ENCODE measurements around the gene PAOX. TPM values are rescaled to one million over a fixed set of nuclear protein-coding genes. Genes with fewer than 3 reads are reported as not detected.

Gene PAOX
- total and polyA plus RNA-seq, 2 donors from 2014 or later = 7.0 to 14.4 TPM

- no peak overlapping the region for H3K4me3 ChIP-seq (ENCODE audit: low read length in 3 of 3)
- no peak overlapping the region for H3K27ac ChIP-seq (ENCODE audit: low read depth in 2 of 2, low read length in 2 of 2)
- peaks cover 0 to 4% (median 0%) of the 10 kb centered on the region in 3 donors for H3K4me1 ChIP-seq (ENCODE audit: control insufficient read depth in 2 of 3, insufficient read depth in 2 of 3, low read depth in 1 of 3, low read length in 3 of 3)
- DNase-seq (peak in 2 of 5 donors; percentile 75 to 78), FAIRE-seq (no peak)
- no peaks in the 10 kb centered on the region for H3K36me3 ChIP-seq (ENCODE audit: control insufficient read depth in 2 of 3, insufficient read depth in 3 of 3, low read length in 3 of 3)
- H3K9ac ChIP-seq (ENCODE audit: low read length in 3 of 3) = no peak overlapping the region
- H3K9me3 ChIP-seq (ENCODE audit: control insufficient read depth in 2 of 3, insufficient read depth in 1 of 3, low read length in 3 of 3) = no peaks in the 10 kb centered on the region
- intact Hi-C loops (cut with DNase I) = no loop called here
- H3K27me3 ChIP-seq (ENCODE audit: control insufficient read depth, insufficient read depth, low read length) = peaks cover 26% of the 10 kb centered on the region
- no peak for TF ChIP-seq CTCF (IDR thresholded peaks at IDR 0.05; ENCODE audit: borderline replicate concordance, extremely low read depth, insufficient read depth)
Measured at GRCh38 chr10:133334503-133335245, 44.4 kb upstream of the PAOX start.

GRCh38 chr10:133335246-133336117, 43.6 kb upstream of the PAOX start:
- intact Hi-C loops (cut with DNase I) = no loop called here
- H3K27me3 ChIP-seq (ENCODE audit: control insufficient read depth, insufficient read depth, low read length) = peaks cover 26% of the 10 kb centered on the region
- no peak overlapping the region for H3K4me3 ChIP-seq (ENCODE audit: low read length in 3 of 3)

GRCh38 chr10:133336118-133336576, 42.9 kb upstream of the PAOX start:
- FAIRE-seq = no peak
- no peak overlapping the region for H3K27ac ChIP-seq (ENCODE audit: low read depth in 2 of 2, low read length in 2 of 2)
- peaks cover 26% of the 10 kb centered on the region for H3K27me3 ChIP-seq (ENCODE audit: control insufficient read depth, insufficient read depth, low read length)
- no peak for TF ChIP-seq CTCF (IDR thresholded peaks at IDR 0.05; ENCODE audit: borderline replicate concordance, extremely low read depth, insufficient read depth)
- H3K9me3 ChIP-seq (ENCODE audit: control insufficient read depth in 2 of 3, insufficient read depth in 1 of 3, low read length in 3 of 3) = no peaks in the 10 kb centered on the region
- peaks cover 0 to 4% (median 0%) of the 10 kb centered on the region in 3 donors for H3K4me1 ChIP-seq (ENCODE audit: control insufficient read depth in 2 of 3, insufficient read depth in 2 of 3, low read depth in 1 of 3, low read length in 3 of 3)
- no peaks in the 10 kb centered on the region for H3K36me3 ChIP-seq (ENCODE audit: control insufficient read depth in 2 of 3, insufficient read depth in 3 of 3, low read length in 3 of 3)
- peak in 1 of 5 donors; percentile 72 for DNase-seq
- no peak overlapping the region for H3K4me3 ChIP-seq (ENCODE audit: low read length in 3 of 3)
- intact Hi-C loops (cut with DNase I) = no loop called here
- H3K9ac ChIP-seq (ENCODE audit: low read length in 3 of 3) = no peak overlapping the region

More at GRCh38 chr10:133335246-133336117, 43.6 kb upstream of the PAOX start:
- Histone ChIP-seq H3K9me3 (ENCODE audit: control insufficient read depth in 2 of 3, insufficient read depth in 1 of 3, low read length in 3 of 3) (no peaks in the 10 kb centered on the region), H3K4me1 (ENCODE audit: control insufficient read depth in 2 of 3, insufficient read depth in 2 of 3, low read depth in 1 of 3, low read length in 3 of 3) (peaks cover 0 to 4% (median 0%) of the 10 kb centered on the region in 3 donors), H3K27ac (ENCODE audit: low read depth in 2 of 2, low read length in 2 of 2) (no peak overlapping the region), H3K36me3 (ENCODE audit: control insufficient read depth in 2 of 3, insufficient read depth in 3 of 3, low read length in 3 of 3) (no peaks in the 10 kb centered on the region), H3K9ac (ENCODE audit: low read length in 3 of 3) (no peak overlapping the region)
- DNase-seq (peak; percentile 76 to 87 (median 77)), FAIRE-seq (no peak)
- TF ChIP-seq CTCF (IDR thresholded peaks at IDR 0.05; ENCODE audit: borderline replicate concordance, extremely low read depth, insufficient read depth) = no peak

Measured in kidney (tissue), 14 donors.